Heart right ventricle (tissue), 16 donors: Measurements from ENCODE around the gene SLC38A4. TPM values are rescaled to one million over a fixed set of nuclear protein-coding genes. Genes with fewer than 3 reads are reported as not detected.
A peak's percentile ranks its signal among the peaks of the same experiment; 100 is the strongest.

ENCODE experiments used
- ATAC-seq, 8 donors: fragments of 200-7000 bp; cut with Tn5 transposase; one replicate each; pipeline ENCODE4 v1.9.1; 2020; ENCODE audit warnings: mild to moderate bottlenecking in 8 of 8, moderate library complexity in 8 of 8, moderate number of reproducible peaks in 1 of 8
- DNase-seq, 2 donors: peaks; one replicate each; pipeline ENCODE4 v3.0.0-alpha.2; 2020
- H3K27ac ChIP-seq, 10 donors: fragments of 200-600 bp; sonication (generic) in 2 of 10; one replicate each; pipeline versions ENCODE4 v1.5.0 to v1.8.0; 2020 to 2022; ENCODE audit warnings: mild to moderate bottlenecking in 3 of 10
- H3K27me3 ChIP-seq, 7 donors: fragments of 200-600 bp; one replicate each; pipeline ENCODE4 v1.8.0; 2021 to 2022; ENCODE audit warnings: mild to moderate bottlenecking in 2 of 7
- H3K36me3 ChIP-seq, 9 donors: fragments of 200-600 bp; sonication (generic) in 1 of 9; one replicate each; pipeline versions ENCODE4 v1.5.0 to v1.8.0; 2020 to 2022; ENCODE audit warnings: mild to moderate bottlenecking in 2 of 9
- H3K4me1 ChIP-seq, 9 donors: fragments of 200-600 bp; sonication (generic) in 1 of 9; one replicate each; pipeline versions ENCODE4 v1.5.0 to v1.8.0; 2020 to 2022; ENCODE audit warnings: mild to moderate bottlenecking in 4 of 9
- H3K4me3 ChIP-seq, 10 donors: fragments of 200-600 bp; sonication (generic) in 2 of 10; one replicate each; pipeline versions ENCODE4 v1.5.0 to v1.8.0; 2020 to 2022; ENCODE audit warnings: mild to moderate bottlenecking in 7 of 10, moderate library complexity in 2 of 10
- H3K9me3 ChIP-seq, 11 donors: fragments of 200-600 bp in 10 of 11; sonication (generic) in 2 of 11; one replicate each; pipeline versions ENCODE4 v1.5.0 to v1.8.0; 2013 to 2022; ENCODE audit warnings: mild to moderate bottlenecking in 2 of 11, control low read depth in 1 of 11, moderate library complexity in 1 of 11
- WGBS, 2 donors: extraction: QIAGEN DNeasy Blood & Tissue Kit; methylation state at CpG; one replicate each; pipeline ENCODE4 v1.1.7; 2013; ENCODE audit warnings: inconsistent platforms in 1 of 2; 5-methylcytosine and 5-hydroxymethylcytosine counted together
- intact Hi-C, 10 donors: fragments of 100-400 bp; cut with DNase I; formaldehyde crosslinking; loops; one replicate each; pipeline versions ENCODE4 v1.11.1 to v1.14.2; 2022
- polyA plus RNA-seq, 2 donors: library from polyadenylated mRNA; stranded (reverse); fragments of 200-250 nt; gene quantifications; one replicate each; pipeline ENCODE4 v1.2.3, GENCODE V29; 2013
- total RNA-seq, 10 donors: library from RNA; stranded (reverse); fragmentation: NEBNext Ultra II Directional in 3 of 10; extraction: Animal tissue kit (Norgen Biotek cat#: 25700) in 3 of 10; gene quantifications; one replicate each; pipeline versions ENCODE4 v1.2.1 to v1.2.4, GENCODE V29; 2021 to 2023
- TF ChIP-seq, protein P1 (sequence below), 9 donors: fragments of 200-600 bp; sonication (generic) in 2 of 9; IDR thresholded peaks; one replicate each; pipeline versions ENCODE4 v1.5.0 to v1.8.0; 2021 to 2022; ENCODE audit warnings: antibody characterized with exemption in 9 of 9, mild to moderate bottlenecking in 5 of 9, moderate library complexity in 1 of 9
- donor health status: Arrhythmogenic right ventricular cardiomyopathy.
- donor health status: ischemic (EF 13 %, LVEDD 7.1; RV severe dilation, severe dysfunction).
- donor health status: healthy with polysubstance abuse.
- donor health status: DM: no; HTN: yes; CAD: no.
- donor health status: DM: no; HTN: no; CAD: no.
- donor health status: ischemic (EF 25% LVEDD 6.9; RV normal size, moderate dysfunction).
- donor health status: ischemic (EF 25% LVEDD 5.7; RV mildly dilated, moderate dysfunction).
- donor health status: healthy.
- donor health status: DM: yes; HTN: yes; CAD: no.
- donor health status: Ischemic cardiomyopathy.
- donor health status: ischemic (EF 35%, LVEDD 5.7; RV mildly dilated, moderate dysfunction).
- donor health status: nonischemic (EF 11% LVEDD 7.7; RV severe dilation, severe dysfunction).
- donor health status: DM: yes; HTN: yes; CAD: no.
- donor health status: PGD.
- donor health status: ischemic (EF 29% LVEDD 5.4; RV normal size, mild dysfunction).
- donor health status: nonischemic (EF 23%, LVEDD 6.1; RV moderate dilation, normal function).

Gene SLC38A4
- total and polyA plus RNA-seq, 12 donors = 0.06 to 2.3 (median 0.67) TPM; not detected in 2

DNA sequence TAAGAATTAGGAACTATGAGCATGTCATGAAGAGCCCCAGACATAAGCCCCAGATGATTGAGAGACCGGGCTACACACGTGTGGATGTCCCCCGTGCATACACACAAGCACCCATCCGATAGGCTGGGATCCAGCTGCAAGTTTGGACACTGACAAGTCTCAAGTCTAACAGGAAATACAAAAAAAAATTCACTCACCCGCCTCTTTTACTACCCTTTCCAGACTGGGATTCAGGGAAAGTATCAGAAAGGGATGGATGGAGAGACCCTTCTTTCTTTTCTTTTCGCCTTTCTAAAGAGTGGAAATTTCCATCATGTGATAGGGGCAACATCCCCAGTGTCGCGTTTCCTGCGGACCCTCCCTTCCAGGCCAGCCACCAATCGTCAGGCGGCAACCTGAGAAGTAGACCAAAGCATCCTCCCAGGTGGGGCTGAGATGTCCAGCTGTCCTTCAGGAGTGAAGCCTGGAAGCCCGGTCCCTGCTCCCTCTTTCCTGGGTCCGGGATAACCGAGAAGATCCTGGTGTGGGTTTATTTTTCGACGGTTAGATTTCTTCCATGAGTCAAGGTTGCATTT is 6.4 kb upstream of the SLC38A4 start:
- peak in 3 of 8 donors; percentile 15 to 23 (median 19) for ATAC-seq
- peaks cover 0 to 17% (median 4%) of the 10 kb centered on the region in 9 donors for H3K4me1 ChIP-seq
- no peaks in the 10 kb centered on the region for H3K9me3 ChIP-seq
- WGBS, 2 donors = 22% methylated on average over 16 of the region's 16 CpGs
- H3K36me3 ChIP-seq = no peaks in the 10 kb centered on the region
- intact Hi-C loops = no loop called here
- no peak for DNase-seq
- H3K27ac ChIP-seq = peak overlapping the region in 1 of 10 donors; percentile 67
- TF ChIP-seq, protein P1, sequence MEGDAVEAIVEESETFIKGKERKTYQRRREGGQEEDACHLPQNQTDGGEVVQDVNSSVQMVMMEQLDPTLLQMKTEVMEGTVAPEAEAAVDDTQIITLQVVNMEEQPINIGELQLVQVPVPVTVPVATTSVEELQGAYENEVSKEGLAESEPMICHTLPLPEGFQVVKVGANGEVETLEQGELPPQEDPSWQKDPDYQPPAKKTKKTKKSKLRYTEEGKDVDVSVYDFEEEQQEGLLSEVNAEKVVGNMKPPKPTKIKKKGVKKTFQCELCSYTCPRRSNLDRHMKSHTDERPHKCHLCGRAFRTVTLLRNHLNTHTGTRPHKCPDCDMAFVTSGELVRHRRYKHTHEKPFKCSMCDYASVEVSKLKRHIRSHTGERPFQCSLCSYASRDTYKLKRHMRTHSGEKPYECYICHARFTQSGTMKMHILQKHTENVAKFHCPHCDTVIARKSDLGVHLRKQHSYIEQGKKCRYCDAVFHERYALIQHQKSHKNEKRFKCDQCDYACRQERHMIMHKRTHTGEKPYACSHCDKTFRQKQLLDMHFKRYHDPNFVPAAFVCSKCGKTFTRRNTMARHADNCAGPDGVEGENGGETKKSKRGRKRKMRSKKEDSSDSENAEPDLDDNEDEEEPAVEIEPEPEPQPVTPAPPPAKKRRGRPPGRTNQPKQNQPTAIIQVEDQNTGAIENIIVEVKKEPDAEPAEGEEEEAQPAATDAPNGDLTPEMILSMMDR (IDR thresholded peaks at IDR 0.05) = no peak
- H3K27me3 ChIP-seq = peaks cover 0 to 71% (median 51%) of the 10 kb centered on the region in 7 donors
- peak overlapping the region in 8 of 10 donors; percentile 32 to 59 (median 52) for H3K4me3 ChIP-seq

DNA sequence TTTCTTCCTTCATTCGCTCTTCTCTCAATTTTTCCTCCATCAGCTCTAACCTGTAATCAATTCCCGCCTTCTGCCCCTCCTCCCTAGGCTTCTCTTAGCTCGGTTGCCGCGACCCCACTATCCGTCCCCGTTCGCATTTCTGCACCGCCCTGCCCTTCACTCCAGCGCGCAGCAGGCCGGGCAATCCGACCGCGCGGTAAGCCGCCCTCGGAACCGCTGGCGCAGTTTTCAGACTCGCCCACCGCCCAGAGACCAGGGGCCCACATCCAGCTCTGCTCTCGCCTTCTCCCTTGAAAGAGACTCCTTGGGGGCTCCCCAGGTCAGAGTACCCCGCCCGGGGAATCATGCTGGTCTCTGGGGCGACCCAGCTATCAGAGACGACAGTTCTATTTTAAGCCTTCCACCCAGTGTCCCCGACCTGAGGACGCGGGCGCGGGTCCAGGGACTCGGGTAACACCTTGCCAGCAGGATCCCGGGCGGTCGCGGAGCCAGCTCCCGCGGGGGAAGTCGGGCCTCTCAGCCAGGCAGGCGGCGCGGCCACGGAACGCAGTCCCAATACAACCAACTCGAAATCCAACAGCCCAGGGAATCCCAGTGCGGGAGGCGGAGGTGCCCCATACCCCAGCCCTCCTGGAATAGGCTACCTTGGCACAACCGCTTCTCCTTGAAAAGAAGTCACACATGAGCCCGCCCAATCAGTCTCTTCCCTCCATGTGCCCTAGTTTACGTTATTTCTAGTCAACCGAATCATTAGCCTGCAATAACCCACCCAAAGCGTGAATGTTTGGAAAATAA is 5.7 kb upstream of the SLC38A4 start:
- Histone ChIP-seq H3K27me3 (peaks cover 0 to 78% (median 51%) of the 10 kb centered on the region in 7 donors), H3K9me3 (no peaks in the 10 kb centered on the region), H3K4me3 (peak overlapping the region; percentile 18 to 59 (median 50)), H3K36me3 (no peaks in the 10 kb centered on the region), H3K27ac (peak overlapping the region in 5 of 10 donors; percentile 17 to 87 (median 48)), H3K4me1 (peaks cover 0 to 17% (median 4%) of the 10 kb centered on the region in 9 donors)
- ATAC-seq = peak; percentile 83 to 96 (median 92)
- TF ChIP-seq, protein P1 (IDR thresholded peaks at IDR 0.05) = no peak
- 1% methylated on average over 53 of the region's 53 CpGs for WGBS, 2 donors
- DNase-seq = peak; percentile 25 to 79
- intact Hi-C loops = no loop called here

DNA sequence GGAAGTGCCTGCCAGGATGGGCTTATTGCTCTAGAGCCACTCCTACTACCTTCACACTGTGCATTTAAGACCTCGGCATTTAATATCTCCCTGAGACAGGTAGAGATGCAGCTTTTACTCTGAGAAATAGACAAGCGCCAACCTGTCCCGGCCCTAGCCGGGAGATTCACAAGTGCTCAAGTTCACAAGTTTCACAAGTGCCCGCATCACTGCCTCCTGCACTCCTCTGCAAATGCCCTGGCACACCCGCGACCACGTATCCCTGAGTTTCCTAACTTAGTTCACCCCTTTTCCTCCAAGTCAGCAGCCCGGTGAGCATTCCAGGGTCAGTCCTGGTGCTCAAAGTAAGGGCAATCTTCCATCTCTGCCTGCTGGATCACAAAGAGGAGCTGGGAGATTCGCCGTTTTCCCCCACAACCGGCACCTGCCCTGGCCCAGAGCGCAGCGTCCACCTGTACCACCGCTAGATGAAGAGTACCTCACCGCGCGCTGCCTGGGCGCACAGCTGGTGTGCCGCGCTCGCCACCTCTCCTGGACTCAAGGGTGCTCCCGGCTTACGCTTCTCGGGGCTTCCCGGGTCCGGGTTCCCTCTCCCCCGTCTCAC is 5.0 kb upstream of the SLC38A4 start:
- H3K27me3 ChIP-seq = peaks cover 0 to 83% (median 56%) of the 10 kb centered on the region in 7 donors
- H3K4me1 ChIP-seq = peaks cover 0 to 20% (median 4%) of the 10 kb centered on the region in 9 donors
- peak overlapping the region; percentile 18 to 59 (median 50) for H3K4me3 ChIP-seq
- H3K9me3 ChIP-seq = no peaks in the 10 kb centered on the region
- ATAC-seq = peak; percentile 35 to 78 (median 67)
- 6% methylated on average over 28 of the region's 28 CpGs for WGBS, 2 donors
- intact Hi-C loops = no loop called here
- DNase-seq = peak in 1 of 2 donors; percentile 27
- TF ChIP-seq, protein P1 (IDR thresholded peaks at IDR 0.05) = no peak
- no peaks in the 10 kb centered on the region for H3K36me3 ChIP-seq
- peak overlapping the region in 4 of 10 donors; percentile 17 to 87 (median 50) for H3K27ac ChIP-seq

- H3K9me3 ChIP-seq = peaks cover 0 to 3% (median 0%) of the 10 kb centered on the region in 11 donors
- peaks cover 0 to 62% (median 27%) of the 10 kb centered on the region in 7 donors for H3K27me3 ChIP-seq
- H3K27ac ChIP-seq = no peak overlapping the region
- no peak for DNase-seq
- H3K4me3 ChIP-seq = no peak overlapping the region
- intact Hi-C loops = loop anchor here in 1 of 10 donors (10.0 kb wide), 1 partner anchor 110 kb away; no protein-coding TSS in a partner anchor
- ATAC-seq = no peak
- TF ChIP-seq, protein P1 (IDR thresholded peaks at IDR 0.05) = no peak
- H3K36me3 ChIP-seq = no peaks in the 10 kb centered on the region
- 95 to 99% methylated on average over 2 of the region's 2 CpGs for WGBS, 2 donors
- H3K4me1 ChIP-seq = peaks cover 0 to 8% (median 0%) of the 10 kb centered on the region in 9 donors
These were observed 1.1 kb downstream of the SLC38A4 start for GRCh38 chr12:46824709-46825108.
